ENCODE measurements around the gene SLC9A9.
"Not testable (repeated sequence)": the region's sequence is repeated elsewhere in the genome, so short reads cannot be mapped to it uniquely, and the experiment has no call there.

SLC9A9 gene

DNA sequence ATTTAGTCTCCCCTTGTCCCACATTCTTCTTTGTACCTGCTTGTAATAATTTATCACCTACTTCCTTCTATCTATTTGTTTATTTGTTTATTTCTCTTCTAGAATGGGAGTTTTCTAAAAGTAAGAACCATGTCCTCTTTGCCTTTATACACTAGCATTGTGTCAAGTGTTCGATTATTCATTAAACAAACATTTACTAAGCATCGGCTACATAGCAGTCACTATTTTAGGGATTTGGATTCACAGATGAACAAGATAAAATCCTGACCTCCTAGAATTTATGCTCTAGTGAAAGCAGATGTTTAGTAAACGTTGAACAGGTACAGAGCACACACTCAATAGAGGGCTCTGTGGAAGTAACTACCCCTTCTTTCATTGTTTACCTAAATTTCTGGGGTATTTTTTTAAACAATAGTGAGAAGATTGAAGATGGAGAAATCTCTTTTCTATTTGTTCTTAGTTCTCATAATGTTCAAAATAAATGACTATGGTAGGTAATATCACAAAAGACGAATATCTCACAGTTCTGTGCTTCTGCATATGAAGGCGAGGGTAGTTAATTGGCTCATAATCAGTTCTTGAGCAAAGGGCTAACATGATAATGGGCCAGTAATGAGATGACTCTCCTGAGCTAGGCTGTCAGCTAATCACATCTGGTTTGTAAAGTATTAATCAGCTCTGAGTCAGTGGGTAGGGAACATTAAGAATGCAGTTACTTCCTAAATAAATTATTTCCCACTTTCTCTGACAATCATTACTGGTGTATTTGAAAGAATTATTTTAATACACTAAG lies 111.9 kb downstream of the SLC9A9 start:
- no peak for TF ChIP-seq ZNF274 (IDR thresholded peaks at IDR 0.05; ENCODE audit: low read depth, low read length)
- no peak overlapping the region for H3K4me3 ChIP-seq (ENCODE audit: low read length)

DNA sequence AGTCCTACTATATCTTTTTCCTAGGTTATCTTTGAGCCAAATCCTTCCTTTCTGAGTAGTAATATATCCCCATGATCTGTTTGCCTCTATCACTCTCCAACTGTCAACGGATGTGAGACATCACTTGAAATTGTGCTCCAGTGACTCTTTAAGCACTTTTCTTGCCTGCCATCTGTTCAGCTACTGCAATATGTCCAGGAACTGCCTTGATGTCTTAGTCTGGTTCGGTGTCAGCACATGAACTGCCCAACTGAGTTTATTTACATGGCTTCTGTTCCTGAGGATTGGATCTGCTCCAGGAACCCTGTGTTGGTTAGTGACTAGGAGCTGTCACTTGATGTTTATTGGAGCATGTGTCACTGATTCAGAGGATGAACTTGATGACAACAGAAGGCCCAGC lies 116.5 kb downstream of the SLC9A9 start:
- no peak for TF ChIP-seq ZNF274 (IDR thresholded peaks at IDR 0.05; ENCODE audit: low read depth, low read length)
- H3K4me3 ChIP-seq (ENCODE audit: low read length), result no peak overlapping the region

DNA sequence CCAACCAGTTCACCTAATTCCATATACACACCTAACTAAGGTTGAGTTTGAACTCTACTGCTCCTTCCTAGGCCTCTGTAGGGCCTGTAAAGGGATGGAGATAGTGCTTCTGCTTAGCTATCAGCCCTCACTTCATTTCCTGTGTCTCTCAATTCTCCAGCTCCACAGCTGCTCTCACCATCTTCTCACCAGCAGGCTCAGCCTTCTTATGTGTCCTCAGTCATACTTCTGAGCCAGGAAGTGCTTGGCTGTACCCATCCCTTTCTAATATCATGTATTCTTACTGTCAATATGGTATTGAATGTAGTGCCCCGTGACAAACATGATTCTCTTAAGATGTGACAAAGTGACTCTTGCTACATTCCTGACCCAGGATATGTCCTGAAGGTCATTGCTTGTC lies 116.9 kb downstream of the SLC9A9 start:
- TF ChIP-seq ZNF274 (IDR thresholded peaks at IDR 0.05; ENCODE audit: low read depth, low read length), result no peak
- H3K4me3 ChIP-seq (ENCODE audit: low read length), result no peak overlapping the region

DNA sequence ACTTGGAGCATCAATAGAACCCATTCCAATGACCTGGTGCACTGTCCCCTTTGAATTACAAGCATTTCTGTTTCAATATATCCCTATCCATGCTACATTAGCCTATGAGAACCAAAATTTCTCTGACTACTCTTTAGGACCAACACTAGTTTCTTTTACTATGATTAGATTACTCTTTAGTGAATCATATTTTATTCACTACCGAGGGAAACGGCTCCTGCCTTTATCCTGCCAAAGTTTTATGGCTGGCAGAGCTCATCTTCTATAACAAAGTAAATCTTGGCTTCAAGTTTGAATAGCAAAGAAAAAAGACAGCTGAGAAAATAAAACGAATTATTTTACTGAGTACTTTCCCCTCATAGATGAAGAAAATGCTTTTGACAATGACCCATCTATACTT lies 120.9 kb downstream of the SLC9A9 start:
- no peak overlapping the region for H3K4me3 ChIP-seq (ENCODE audit: low read length)
- no peak for TF ChIP-seq ZNF274 (IDR thresholded peaks at IDR 0.05; ENCODE audit: low read depth, low read length)

DNA sequence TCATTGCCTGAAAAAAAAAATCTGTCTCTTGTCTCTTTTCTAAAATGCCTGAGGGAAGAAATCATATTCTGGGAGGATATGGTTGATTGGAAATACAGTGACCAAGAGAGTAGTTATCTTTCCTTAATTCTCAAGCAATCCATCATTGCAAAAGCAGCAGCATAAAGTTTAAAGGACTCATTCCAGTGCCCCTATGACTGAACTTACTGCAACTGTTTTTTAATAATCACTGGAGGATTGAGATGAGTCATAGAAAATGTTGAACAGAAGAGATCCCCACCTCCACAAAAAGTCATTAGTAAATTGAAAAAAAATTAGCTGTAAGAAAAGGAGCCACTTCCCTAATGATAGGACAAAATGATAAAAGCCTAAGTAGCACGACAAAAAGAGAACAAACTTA lies 121.5 kb downstream of the SLC9A9 start:
- H3K4me3 ChIP-seq (ENCODE audit: low read length), result no peak overlapping the region
- TF ChIP-seq ZNF274 (IDR thresholded peaks at IDR 0.05; ENCODE audit: low read depth, low read length), result no peak

DNA sequence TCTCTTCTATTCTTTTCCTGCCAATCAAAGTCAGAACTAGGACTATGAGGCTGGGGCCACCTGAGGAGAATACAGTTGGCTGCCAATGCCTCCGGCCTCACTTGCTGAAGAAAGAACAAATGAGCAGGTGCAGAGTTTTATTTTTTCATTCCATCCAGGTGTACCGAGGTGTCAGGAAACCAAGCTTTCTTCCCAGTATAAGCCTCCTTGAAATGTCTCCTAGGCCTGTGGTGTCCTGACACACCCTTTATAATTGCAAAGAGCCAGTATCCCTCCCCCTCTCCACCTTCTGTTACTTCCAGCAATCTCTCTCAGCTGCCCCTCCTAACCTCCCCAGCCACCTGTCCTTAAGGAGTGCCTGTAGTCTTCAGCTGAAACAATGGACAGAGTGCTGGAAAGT lies 127.9 kb downstream of the SLC9A9 start:
- no peak overlapping the region for H3K4me3 ChIP-seq (ENCODE audit: low read length)
- TF ChIP-seq ZNF274 (IDR thresholded peaks at IDR 0.05; ENCODE audit: low read depth, low read length), result no peak

DNA sequence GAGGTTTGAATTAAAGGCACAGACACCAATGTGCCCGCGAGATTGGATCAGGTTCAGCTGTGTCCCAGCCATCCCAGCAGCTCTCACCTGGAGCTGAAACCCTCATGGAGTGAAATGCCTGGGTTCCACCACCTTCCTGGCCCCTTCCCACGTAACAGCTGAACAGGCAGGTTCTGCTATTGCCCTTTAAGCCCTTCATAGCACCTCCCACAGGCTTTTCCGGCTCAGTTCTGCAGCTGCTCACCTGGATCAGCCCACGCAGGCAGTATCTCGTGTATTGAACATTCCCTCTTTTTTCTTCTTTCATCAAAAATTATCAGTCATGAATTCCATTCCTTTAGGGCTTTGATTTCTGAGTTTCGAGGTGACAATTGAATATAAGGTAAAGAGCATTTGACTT lies 129.8 kb downstream of the SLC9A9 start:
- H3K4me3 ChIP-seq (ENCODE audit: low read length), result no peak overlapping the region
- no peak for TF ChIP-seq ZNF274 (IDR thresholded peaks at IDR 0.05; ENCODE audit: low read depth, low read length)

DNA sequence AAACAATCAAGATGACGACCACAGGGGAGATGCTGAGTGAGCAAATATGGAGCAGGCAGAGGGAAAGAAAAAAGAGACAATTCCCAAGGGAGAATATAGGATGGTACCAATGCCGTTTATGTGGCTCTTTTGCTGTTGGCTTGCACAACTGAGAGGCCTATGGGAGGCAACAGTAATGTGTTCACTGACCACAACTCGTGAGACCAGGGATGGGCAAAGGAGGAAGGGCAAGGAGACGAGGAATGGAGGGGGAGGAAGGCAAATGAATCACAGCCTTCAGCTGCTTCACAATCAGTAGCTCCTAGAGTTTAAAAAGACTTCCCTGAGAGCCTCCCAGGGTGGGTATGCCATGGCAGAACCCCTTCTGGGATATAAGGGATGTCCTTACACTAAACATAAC lies 131.5 kb downstream of the SLC9A9 start:
- no peak for TF ChIP-seq ZNF274 (IDR thresholded peaks at IDR 0.05; ENCODE audit: low read depth, low read length)
- H3K4me3 ChIP-seq (ENCODE audit: low read length), result no peak overlapping the region

DNA sequence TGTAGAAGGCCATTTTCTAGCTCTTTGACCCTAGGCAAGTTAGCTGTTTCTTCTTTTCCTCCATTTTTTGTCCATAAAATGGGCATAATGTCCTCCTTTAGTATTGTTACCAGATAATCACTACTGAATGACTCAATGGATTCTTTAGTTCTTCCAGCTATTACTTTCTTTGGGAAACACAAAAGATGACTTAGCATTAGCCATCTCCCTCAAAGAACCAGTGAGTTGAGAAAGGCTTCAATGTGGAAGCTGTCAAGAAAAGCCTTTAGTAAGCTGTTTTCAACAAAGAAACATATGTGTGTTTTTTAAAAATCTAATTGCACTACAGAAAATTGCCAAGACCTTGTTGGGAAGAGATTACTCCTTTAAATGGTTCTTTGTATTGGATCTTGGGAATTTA lies 135.7 kb downstream of the SLC9A9 start:
- no peak for TF ChIP-seq ZNF274 (IDR thresholded peaks at IDR 0.05; ENCODE audit: low read depth, low read length)
- no peak overlapping the region for H3K4me3 ChIP-seq (ENCODE audit: low read length)

DNA sequence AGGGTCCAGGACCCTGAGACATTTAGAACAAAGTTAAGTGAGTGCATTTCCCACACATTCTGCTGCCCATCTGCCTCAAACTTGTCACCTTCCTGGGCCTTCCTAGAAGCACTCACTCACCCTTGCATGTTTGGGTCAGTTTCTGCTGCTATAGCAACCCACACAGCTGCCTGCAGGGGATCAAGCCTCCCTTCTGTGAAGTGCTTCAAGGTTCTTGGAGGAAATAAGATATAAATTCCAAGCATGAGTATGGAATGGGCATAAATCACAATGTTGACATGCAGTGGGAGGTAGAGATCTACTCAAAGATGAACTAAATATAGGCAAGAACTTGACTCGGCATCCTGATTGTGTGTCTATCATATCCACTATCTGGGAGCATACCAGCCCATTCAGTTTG lies 140.4 kb downstream of the SLC9A9 start:
- no peak overlapping the region for H3K4me3 ChIP-seq (ENCODE audit: low read length)
- TF ChIP-seq ZNF274 (IDR thresholded peaks at IDR 0.05; ENCODE audit: low read depth, low read length), result no peak

DNA sequence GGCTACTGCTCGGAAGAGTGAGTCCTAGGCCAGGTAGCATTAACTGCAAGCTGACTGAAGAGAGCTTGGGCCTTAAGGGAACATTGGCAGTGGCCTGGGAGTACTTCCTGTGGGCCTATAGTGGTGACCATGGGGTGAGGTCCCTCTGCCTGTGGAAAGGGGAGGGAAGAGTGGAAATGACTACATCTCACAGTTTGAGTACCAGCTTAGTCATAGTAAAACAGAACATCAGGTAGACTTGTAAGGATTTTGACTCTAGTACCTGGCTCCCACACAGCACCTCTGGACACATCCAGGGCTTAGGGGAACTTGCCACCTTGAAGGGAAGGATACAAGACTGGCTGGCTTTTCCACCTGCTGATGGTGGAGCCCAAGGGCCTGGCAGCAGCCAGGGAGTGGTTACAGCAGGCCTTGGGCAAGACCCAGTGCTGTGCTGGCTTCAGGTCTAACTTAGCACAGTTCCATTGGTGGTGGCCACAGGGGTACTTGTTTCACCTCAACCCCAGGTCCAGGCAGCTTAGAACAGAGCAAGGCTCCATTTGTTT lies 147.8 kb downstream of the SLC9A9 start:
- no peak overlapping the region for H3K4me3 ChIP-seq (ENCODE audit: low read length)
- no peak for TF ChIP-seq ZNF274 (IDR thresholded peaks at IDR 0.05; ENCODE audit: low read depth, low read length)

DNA sequence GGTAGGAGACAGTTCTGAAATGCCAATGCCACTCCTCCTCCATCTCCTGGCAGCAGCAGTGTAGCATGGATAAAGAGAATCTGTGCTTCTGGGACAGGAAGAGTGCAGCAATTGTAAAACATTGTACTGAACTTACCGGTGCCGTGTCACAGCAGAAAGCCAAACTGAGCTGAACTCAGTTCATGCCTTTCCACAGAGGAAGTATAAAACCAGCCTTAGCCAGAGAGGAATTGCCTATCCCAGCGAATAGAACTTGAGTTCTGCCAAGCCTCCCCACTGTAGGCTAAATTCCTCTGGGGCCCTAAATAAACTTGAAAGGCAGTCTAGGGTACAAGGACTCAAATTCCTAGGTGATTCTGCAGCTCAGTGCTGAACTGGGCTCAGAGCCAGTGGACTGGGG lies 148.8 kb downstream of the SLC9A9 start:
- TF ChIP-seq ZNF274 (IDR thresholded peaks at IDR 0.05; ENCODE audit: low read depth, low read length), result no peak
- H3K4me3 ChIP-seq (ENCODE audit: low read length), result no peak overlapping the region

DNA sequence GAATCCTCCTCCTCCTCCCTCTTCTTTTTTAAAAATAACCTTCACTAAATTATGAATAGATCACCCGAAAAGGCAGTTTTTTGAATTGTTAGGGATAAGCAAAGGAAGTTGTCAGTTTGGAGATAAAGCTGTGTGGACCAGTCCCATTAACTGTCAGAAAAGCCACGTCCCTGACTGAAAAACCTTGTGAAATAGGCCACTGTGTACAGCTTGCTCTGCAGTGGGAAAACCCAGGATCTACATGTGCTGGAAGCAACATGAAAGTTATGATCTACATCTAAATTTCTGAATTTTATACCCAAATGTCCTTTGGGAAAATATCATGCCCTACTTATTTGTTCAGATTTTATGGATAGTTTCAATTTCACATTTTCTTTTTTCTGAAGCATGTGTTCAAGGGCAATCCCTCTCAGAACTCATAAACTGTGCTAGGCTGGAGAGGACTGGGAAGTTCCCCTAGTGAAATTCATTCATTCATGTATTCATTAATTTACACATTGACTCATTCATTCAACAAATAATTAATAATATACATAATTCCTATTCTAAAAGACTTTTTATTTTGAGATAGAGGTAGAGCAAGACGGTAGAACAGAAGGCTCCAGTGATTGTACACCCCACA lies 149.5 kb downstream of the SLC9A9 start:
- TF ChIP-seq ZNF274 (IDR thresholded peaks at IDR 0.05; ENCODE audit: low read depth, low read length), result no peak
- H3K4me3 ChIP-seq (ENCODE audit: low read length), result no peak overlapping the region

DNA sequence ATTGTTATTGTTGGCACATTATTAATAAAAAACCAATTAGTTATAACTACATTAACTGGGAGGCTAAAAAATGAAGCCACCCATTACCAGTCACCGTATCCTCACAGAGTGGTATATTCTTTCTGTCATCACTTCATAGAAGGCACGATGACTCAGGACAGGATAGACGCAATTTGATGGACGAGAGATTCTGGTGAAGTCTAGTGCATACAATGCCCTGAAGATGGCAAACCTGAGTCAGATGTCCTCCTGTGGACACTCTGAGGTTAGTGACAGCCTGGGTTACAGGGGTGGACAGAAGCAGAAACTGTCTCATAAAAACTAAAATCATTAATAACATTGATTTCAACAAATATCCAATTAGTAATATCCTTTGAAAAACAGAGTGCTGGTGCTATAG lies 150.3 kb downstream of the SLC9A9 start:
- no peak for TF ChIP-seq ZNF274 (IDR thresholded peaks at IDR 0.05; ENCODE audit: low read depth, low read length)
- H3K4me3 ChIP-seq (ENCODE audit: low read length), result no peak overlapping the region

DNA sequence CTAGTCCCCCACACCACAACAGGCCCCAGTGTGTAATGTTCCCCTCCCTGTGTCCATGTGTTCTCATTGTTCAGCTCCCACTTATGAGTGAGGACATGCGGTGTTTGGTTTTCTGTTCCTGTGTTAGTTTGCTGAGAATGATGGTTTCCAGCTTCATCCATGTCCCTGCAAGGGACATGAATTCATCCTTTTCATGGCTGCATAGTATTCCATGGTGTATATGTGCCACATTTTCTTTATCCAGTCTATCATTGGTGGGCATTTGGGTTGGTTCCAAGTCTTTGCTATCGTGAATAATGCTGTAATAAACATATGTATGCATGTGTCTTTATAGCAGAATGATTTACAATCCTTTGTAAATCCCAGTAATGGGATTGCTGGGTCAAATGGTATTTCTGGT lies 152.9 kb downstream of the SLC9A9 start:
- not testable (repeated sequence) for H3K4me3 ChIP-seq (ENCODE audit: low read length)
